Muscle of arm (tissue), 12 donors: ENCODE measurements around the gene PLXNB2. TPM values are rescaled to one million over a fixed set of nuclear protein-coding genes. Genes with fewer than 3 reads are reported as not detected.

ENCODE experiments used
- DNase-seq: peaks from one replicate; pipeline ENCODE4 v3.0.0-alpha.2; 2013
- polyA plus RNA-seq, 12 donors: library from polyadenylated mRNA; unstranded; fragments of 120-200 nt; gene quantifications; one replicate each; pipeline ENCODE4 v1.2.1, GENCODE V29; 2013; ENCODE audit not compliant: insufficient read length in 12 of 12

PLXNB2 gene
- polyA plus RNA-seq, 12 donors, result 67.3 to 124 (median 74.3) TPM; not detected in 1

- DNase-seq, result no peak
Measured at GRCh38 chr22:50253941-50254340, 53.5 kb downstream of the PLXNB2 start.

GRCh38 chr22:50253046-50253915 is 54.2 kb downstream of the PLXNB2 start:
- DNase-seq, result no peak

- no peak for DNase-seq
Measured at GRCh38 chr22:50252082-50253045, 55.1 kb downstream of the PLXNB2 start.

GRCh38 chr22:50251477-50252081 is 55.9 kb downstream of the PLXNB2 start:
- no peak for DNase-seq

- peak; percentile 68 for DNase-seq
Measured at GRCh38 chr22:50250555-50251476, 56.6 kb downstream of the PLXNB2 start, which contains the start of gene HDAC10. TSS of gene HDAC10 (minus strand) at chr22:50251265. CDS start at chr22:50251032, 233 bp downstream.

GRCh38 chr22:50250249-50250554 is 57.2 kb downstream of the PLXNB2 start:
- DNase-seq, result no peak

GRCh38 chr22:50249341-50250248 is 57.9 kb downstream of the PLXNB2 start:
- DNase-seq, result no peak

GRCh38 chr22:50248196-50249081 is 59.0 kb downstream of the PLXNB2 start:
- DNase-seq, result no peak

GRCh38 chr22:50247748-50248147 is 59.7 kb downstream of the PLXNB2 start:
- DNase-seq, result no peak

GRCh38 chr22:50246242-50247175 is 60.9 kb downstream of the PLXNB2 start:
- DNase-seq, result no peak

GRCh38 chr22:50245214-50246072 is 62.0 kb downstream of the PLXNB2 start:
- no peak for DNase-seq

- DNase-seq, result peak; percentile 93
Measured at GRCh38 chr22:50244420-50245213, 62.8 kb downstream of the PLXNB2 start, which contains the start of gene TUBGCP6. TSS of gene TUBGCP6 (minus strand) at chr22:50245023. CDS start at chr22:50244459, 564 bp downstream.

- DNase-seq, result no peak
Measured at GRCh38 chr22:50243685-50244419, 63.6 kb downstream of the PLXNB2 start.

GRCh38 chr22:50242406-50242949 is 65.0 kb downstream of the PLXNB2 start:
- no peak for DNase-seq

- DNase-seq, result no peak
Measured at GRCh38 chr22:50238755-50239154, 68.7 kb downstream of the PLXNB2 start.
